SU-DHL-6 (cell line): Measurements from ENCODE around the gene NLRP3.

ENCODE experiments used
- CTCF ChIP-seq: fragments of 200-600 bp; sonication (generic); IDR thresholded peaks from one replicate; pipeline ENCODE4 v1.5.1; 2017; ENCODE audit warnings: antibody characterized with exemption, mild to moderate bottlenecking, low read length, moderate library complexity; ENCODE audit not compliant: insufficient read depth, poor library complexity, severe bottlenecking
- EZH2phosphoT487 ChIP-seq: fragments of 200-600 bp; sonication (generic), shearing (Covaris generic); conservative IDR thresholded peaks from 2 replicates; pipeline ENCODE4 v1.6.1; 2018; ENCODE audit warnings: mild to moderate bottlenecking, antibody characterized with exemption, low read length, moderate library complexity, mixed read lengths

GRCh38 chr1:247366926-247367645, 48.9 kb upstream of the NLRP3 start:
- TF ChIP-seq CTCF (no peak), EZH2phosphoT487 (no peak)
